Measurements from ENCODE around the gene CIAO2B.
A peak's percentile ranks its signal among the peaks of the same experiment; 100 is the strongest.

The CIAO2B gene

GRCh38 chr16:66948134-66948836 lies 14.1 kb upstream of the CIAO2B start:
- no peak overlapping the region for H3K4me3 ChIP-seq (ENCODE audit: low read length in 2 of 2)

DNA sequence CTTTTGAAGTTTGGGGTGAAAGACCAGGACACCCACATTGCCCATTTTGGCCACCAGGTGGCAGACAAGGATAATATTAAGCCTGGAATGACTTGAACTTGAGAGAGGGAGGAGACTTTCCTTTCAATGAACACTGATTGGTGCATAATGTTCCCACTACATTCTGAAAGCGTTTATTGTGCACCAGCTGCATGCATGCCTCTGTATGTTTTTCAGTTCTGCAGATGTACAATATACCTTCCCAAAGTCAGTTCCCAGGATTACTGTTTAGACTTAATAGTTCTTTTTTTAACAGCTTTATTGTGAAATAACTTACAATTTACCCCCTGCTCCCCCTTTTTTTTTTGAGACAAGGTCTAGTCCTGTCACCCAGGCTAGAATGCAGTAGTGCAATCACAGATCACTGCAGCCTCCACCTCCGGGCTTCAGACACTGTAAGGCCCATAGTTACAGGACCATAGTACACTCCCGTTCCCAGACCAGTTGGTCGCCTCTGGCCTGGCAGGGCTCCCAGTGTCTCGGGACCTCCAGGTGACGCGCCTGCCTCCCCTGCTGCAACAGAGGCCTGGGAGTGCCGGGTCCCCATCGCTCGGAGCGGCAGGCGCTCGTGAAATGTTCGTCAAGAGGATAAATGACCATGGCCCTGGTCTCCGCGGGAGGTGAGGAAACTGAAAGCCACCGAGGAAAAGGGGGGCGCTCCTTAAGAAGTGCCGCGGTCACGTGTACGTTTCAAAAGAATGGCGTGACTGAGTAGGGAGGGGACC lies 13.3 kb upstream of the CIAO2B start:
- Histone ChIP-seq H2BK5ac (ENCODE audit: low read length) (no peak overlapping the region), H3K23ac (ENCODE audit: low read depth, low read length, poor library complexity) (no peak overlapping the region), H3K4me1 (ENCODE audit: control insufficient read depth in 2 of 2, insufficient read depth in 1 of 2, low read depth in 1 of 2, low read length in 2 of 2) (no peaks in the 10 kb centered on the region), H4K91ac (ENCODE audit: low read depth, low read length, poor library complexity) (no peak overlapping the region), H3K18ac (ENCODE audit: low read length) (no peak overlapping the region), H3K4me3 (ENCODE audit: low read length in 2 of 2) (peak overlapping the region in 1 of 2 donors; percentile 60), H4K8ac (ENCODE audit: low read depth, low read length) (no peak overlapping the region), H2BK12ac (ENCODE audit: low read length) (no peak overlapping the region), H3K27ac (replicated peaks; ENCODE audit: low read length) (no peak overlapping the region), H3K4me2 (ENCODE audit: insufficient read depth, low read length, poor library complexity, severe bottlenecking) (no peak overlapping the region), H2AK5ac (ENCODE audit: low read depth, low read length) (no peak overlapping the region), H3K14ac (ENCODE audit: low read length) (no peak overlapping the region), H2AFZ (ENCODE audit: low read length) (no peak overlapping the region), H3K9ac (ENCODE audit: low read depth, low read length, poor library complexity) (no peak overlapping the region), H3K79me1 (ENCODE audit: low read depth, low read length) (no peaks in the 10 kb centered on the region), H2BK120ac (ENCODE audit: low read depth, low read length) (no peak overlapping the region), H3K27me3 (ENCODE audit: control insufficient read depth in 3 of 3, insufficient read depth in 3 of 3, low read depth in 1 of 3, low read length in 3 of 3) (peaks cover 0 to 29% (median 8%) of the 10 kb centered on the region in 3 experiments), H3K4ac (ENCODE audit: low read length) (no peak overlapping the region), H3K9me3 (replicated peaks in 1 of 2; ENCODE audit: control insufficient read depth in 2 of 2, insufficient read depth in 1 of 2, low read depth in 1 of 2, low read length in 2 of 2) (no peaks in the 10 kb centered on the region), H3K36me3 (replicated peaks in 1 of 2; ENCODE audit: control insufficient read depth in 2 of 2, insufficient read depth in 2 of 2, low read length in 2 of 2) (peaks cover 5 to 17% of the 10 kb centered on the region in 2 donors), H2BK15ac (ENCODE audit: low read length) (no peak overlapping the region)
- WGBS, 2 donors (ENCODE audit: extremely low coverage in 2 of 2, insufficient read length in 2 of 2, insufficient replicate concordance in 1 of 2) = no CpG with 5 or more reads among the region's 23 CpGs
- DNase-seq (ENCODE audit: low spot score) = peak; percentile 64

More at GRCh38 chr16:66948134-66948836, 14.1 kb upstream of the CIAO2B start:
- no peak overlapping the region for H2AK5ac ChIP-seq (ENCODE audit: low read depth, low read length)
- no peaks in the 10 kb centered on the region for H3K79me1 ChIP-seq (ENCODE audit: low read depth, low read length)
- H4K91ac ChIP-seq (ENCODE audit: low read depth, low read length, poor library complexity) = no peak overlapping the region
- H3K23ac ChIP-seq (ENCODE audit: low read depth, low read length, poor library complexity) = peak overlapping the region; percentile 91
- peaks cover 0 to 29% (median 11%) of the 10 kb centered on the region in 3 experiments for H3K27me3 ChIP-seq (ENCODE audit: control insufficient read depth in 3 of 3, insufficient read depth in 3 of 3, low read depth in 1 of 3, low read length in 3 of 3)
- no peak overlapping the region for H3K27ac ChIP-seq (replicated peaks; ENCODE audit: low read length)
- H3K4me2 ChIP-seq (ENCODE audit: insufficient read depth, low read length, poor library complexity, severe bottlenecking) = no peak overlapping the region
- H3K18ac ChIP-seq (ENCODE audit: low read length) = peak overlapping the region; percentile 57
- H4K8ac ChIP-seq (ENCODE audit: low read depth, low read length) = peak overlapping the region; percentile 43
- no CpG with 5 or more reads among the region's 44 CpGs for WGBS, 2 donors (ENCODE audit: extremely low coverage in 2 of 2, insufficient read length in 2 of 2, insufficient replicate concordance in 1 of 2)
- H3K14ac ChIP-seq (ENCODE audit: low read length) = peak overlapping the region; percentile 21
- DNase-seq (ENCODE audit: low spot score) = no peak
- no peak overlapping the region for H2BK5ac ChIP-seq (ENCODE audit: low read length)
- H3K4me1 ChIP-seq (ENCODE audit: control insufficient read depth in 2 of 2, insufficient read depth in 1 of 2, low read depth in 1 of 2, low read length in 2 of 2) = no peaks in the 10 kb centered on the region
- H3K9ac ChIP-seq (ENCODE audit: low read depth, low read length, poor library complexity) = no peak overlapping the region
- H2BK120ac ChIP-seq (ENCODE audit: low read depth, low read length) = no peak overlapping the region
- no peak overlapping the region for H3K4ac ChIP-seq (ENCODE audit: low read length)
- no peak overlapping the region for H2BK12ac ChIP-seq (ENCODE audit: low read length)
- H2AFZ ChIP-seq (ENCODE audit: low read length) = no peak overlapping the region
- H2BK15ac ChIP-seq (ENCODE audit: low read length) = no peak overlapping the region
- no peaks in the 10 kb centered on the region for H3K9me3 ChIP-seq (replicated peaks in 1 of 2; ENCODE audit: control insufficient read depth in 2 of 2, insufficient read depth in 1 of 2, low read depth in 1 of 2, low read length in 2 of 2)
- H3K36me3 ChIP-seq (replicated peaks in 1 of 2; ENCODE audit: control insufficient read depth in 2 of 2, insufficient read depth in 2 of 2, low read length in 2 of 2) = peaks cover under 1 to 9% of the 10 kb centered on the region in 2 donors

GRCh38 chr16:66946974-66947301 lies 12.7 kb upstream of the CIAO2B start:
- Histone ChIP-seq H3K36me3 (replicated peaks in 1 of 2; ENCODE audit: control insufficient read depth in 2 of 2, insufficient read depth in 2 of 2, low read length in 2 of 2) (peaks cover 10 to 22% of the 10 kb centered on the region in 2 donors), H2AK5ac (ENCODE audit: low read depth, low read length) (no peak overlapping the region), H3K27ac (replicated peaks; ENCODE audit: low read length) (no peak overlapping the region), H2BK15ac (ENCODE audit: low read length) (no peak overlapping the region), H3K4me2 (ENCODE audit: insufficient read depth, low read length, poor library complexity, severe bottlenecking) (no peak overlapping the region), H2BK5ac (ENCODE audit: low read length) (no peak overlapping the region), H3K14ac (ENCODE audit: low read length) (no peak overlapping the region), H3K27me3 (ENCODE audit: control insufficient read depth in 3 of 3, insufficient read depth in 3 of 3, low read depth in 1 of 3, low read length in 3 of 3) (peaks cover 0 to 29% (median 8%) of the 10 kb centered on the region in 3 experiments), H3K4me1 (ENCODE audit: control insufficient read depth in 2 of 2, insufficient read depth in 1 of 2, low read depth in 1 of 2, low read length in 2 of 2) (no peaks in the 10 kb centered on the region), H3K18ac (ENCODE audit: low read length) (no peak overlapping the region), H4K8ac (ENCODE audit: low read depth, low read length) (no peak overlapping the region), H3K9me3 (replicated peaks in 1 of 2; ENCODE audit: control insufficient read depth in 2 of 2, insufficient read depth in 1 of 2, low read depth in 1 of 2, low read length in 2 of 2) (peaks cover 0 to 1% of the 10 kb centered on the region in 2 donors), H2AFZ (ENCODE audit: low read length) (no peak overlapping the region), H4K91ac (ENCODE audit: low read depth, low read length, poor library complexity) (no peak overlapping the region), H3K9ac (ENCODE audit: low read depth, low read length, poor library complexity) (no peak overlapping the region), H2BK12ac (ENCODE audit: low read length) (no peak overlapping the region), H3K4me3 (ENCODE audit: low read length in 2 of 2) (no peak overlapping the region), H3K23ac (ENCODE audit: low read depth, low read length, poor library complexity) (no peak overlapping the region), H3K4ac (ENCODE audit: low read length) (no peak overlapping the region), H3K79me1 (ENCODE audit: low read depth, low read length) (no peaks in the 10 kb centered on the region), H2BK120ac (ENCODE audit: low read depth, low read length) (no peak overlapping the region)
- WGBS, 2 donors (ENCODE audit: extremely low coverage in 2 of 2, insufficient read length in 2 of 2, insufficient replicate concordance in 1 of 2) = no CpG with 5 or more reads among the region's 5 CpGs
- no peak for DNase-seq (ENCODE audit: low spot score)

- Histone ChIP-seq H2AFZ (ENCODE audit: low read length) (no peak overlapping the region), H3K79me1 (ENCODE audit: low read depth, low read length) (no peaks in the 10 kb centered on the region), H2BK15ac (ENCODE audit: low read length) (no peak overlapping the region), H2BK12ac (ENCODE audit: low read length) (no peak overlapping the region), H3K4me3 (ENCODE audit: low read length in 2 of 2) (no peak overlapping the region), H3K27ac (replicated peaks; ENCODE audit: low read length) (no peak overlapping the region), H4K8ac (ENCODE audit: low read depth, low read length) (no peak overlapping the region), H3K9me3 (replicated peaks in 1 of 2; ENCODE audit: control insufficient read depth in 2 of 2, insufficient read depth in 1 of 2, low read depth in 1 of 2, low read length in 2 of 2) (peaks cover 0 to 2% of the 10 kb centered on the region in 2 donors), H3K4me1 (ENCODE audit: control insufficient read depth in 2 of 2, insufficient read depth in 1 of 2, low read depth in 1 of 2, low read length in 2 of 2) (no peaks in the 10 kb centered on the region), H3K9ac (ENCODE audit: low read depth, low read length, poor library complexity) (no peak overlapping the region), H3K23ac (ENCODE audit: low read depth, low read length, poor library complexity) (no peak overlapping the region), H3K27me3 (ENCODE audit: control insufficient read depth in 3 of 3, insufficient read depth in 3 of 3, low read depth in 1 of 3, low read length in 3 of 3) (peaks cover 0 to 29% (median 8%) of the 10 kb centered on the region in 3 experiments), H2BK5ac (ENCODE audit: low read length) (no peak overlapping the region), H3K36me3 (replicated peaks in 1 of 2; ENCODE audit: control insufficient read depth in 2 of 2, insufficient read depth in 2 of 2, low read length in 2 of 2) (peaks cover 12 to 26% of the 10 kb centered on the region in 2 donors), H3K18ac (ENCODE audit: low read length) (no peak overlapping the region), H2BK120ac (ENCODE audit: low read depth, low read length) (no peak overlapping the region), H2AK5ac (ENCODE audit: low read depth, low read length) (no peak overlapping the region), H4K91ac (ENCODE audit: low read depth, low read length, poor library complexity) (no peak overlapping the region), H3K4ac (ENCODE audit: low read length) (no peak overlapping the region), H3K4me2 (ENCODE audit: insufficient read depth, low read length, poor library complexity, severe bottlenecking) (no peak overlapping the region), H3K14ac (ENCODE audit: low read length) (no peak overlapping the region)
- no peak for DNase-seq (ENCODE audit: low spot score)
- WGBS, 2 donors (ENCODE audit: extremely low coverage in 2 of 2, insufficient read length in 2 of 2, insufficient replicate concordance in 1 of 2) = no CpG with 5 or more reads among the region's 7 CpGs
These were observed 12.3 kb upstream of the CIAO2B start for GRCh38 chr16:66946541-66946940.

Data from neuronal stem cell (in vitro differentiated cells).